ENCODE results near the gene STAC.

- TF ChIP-seq CTCF (IDR thresholded peaks at IDR 0.05; ENCODE audit: low read depth, low read length) (no peak), EZH2phosphoT487 (IDR thresholded peaks at IDR 0.05; ENCODE audit: low read depth) (no peak)
Measured at GRCh38 chr3:36488077-36488789, 107.9 kb downstream of the STAC start.
